ENCODE data around the gene PARD3.

Gene PARD3

DNA sequence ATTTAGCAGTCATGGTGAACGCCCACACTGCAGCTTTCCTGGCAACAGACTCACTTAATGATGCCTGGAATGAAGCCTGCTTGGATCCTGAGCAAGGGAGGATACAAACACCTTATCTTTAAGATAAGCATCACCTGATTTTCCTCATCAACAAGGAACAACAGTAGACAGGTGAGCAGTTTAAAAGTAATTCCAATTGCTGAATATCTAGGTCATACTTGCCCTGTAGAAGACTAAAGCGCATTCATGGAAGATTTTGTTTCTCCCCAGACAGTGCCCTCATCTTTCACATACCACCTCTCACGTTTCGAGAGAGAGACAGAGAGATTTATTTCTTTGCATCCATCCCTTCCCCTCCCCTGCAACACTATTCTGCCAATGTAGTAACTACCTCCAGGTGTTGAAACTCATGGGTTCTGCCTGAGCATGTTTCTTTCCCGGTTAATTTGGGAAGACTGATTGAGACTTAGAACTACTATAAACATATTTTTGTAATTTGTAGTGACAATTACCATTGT is 660.7 kb downstream of the PARD3 start:
- no peak for DNase-seq (ENCODE audit: low read depth)
- H3K4me3 ChIP-seq (ENCODE audit: control insufficient read depth, low read depth, low read length): no peak overlapping the region
- TF ChIP-seq, protein P1, sequence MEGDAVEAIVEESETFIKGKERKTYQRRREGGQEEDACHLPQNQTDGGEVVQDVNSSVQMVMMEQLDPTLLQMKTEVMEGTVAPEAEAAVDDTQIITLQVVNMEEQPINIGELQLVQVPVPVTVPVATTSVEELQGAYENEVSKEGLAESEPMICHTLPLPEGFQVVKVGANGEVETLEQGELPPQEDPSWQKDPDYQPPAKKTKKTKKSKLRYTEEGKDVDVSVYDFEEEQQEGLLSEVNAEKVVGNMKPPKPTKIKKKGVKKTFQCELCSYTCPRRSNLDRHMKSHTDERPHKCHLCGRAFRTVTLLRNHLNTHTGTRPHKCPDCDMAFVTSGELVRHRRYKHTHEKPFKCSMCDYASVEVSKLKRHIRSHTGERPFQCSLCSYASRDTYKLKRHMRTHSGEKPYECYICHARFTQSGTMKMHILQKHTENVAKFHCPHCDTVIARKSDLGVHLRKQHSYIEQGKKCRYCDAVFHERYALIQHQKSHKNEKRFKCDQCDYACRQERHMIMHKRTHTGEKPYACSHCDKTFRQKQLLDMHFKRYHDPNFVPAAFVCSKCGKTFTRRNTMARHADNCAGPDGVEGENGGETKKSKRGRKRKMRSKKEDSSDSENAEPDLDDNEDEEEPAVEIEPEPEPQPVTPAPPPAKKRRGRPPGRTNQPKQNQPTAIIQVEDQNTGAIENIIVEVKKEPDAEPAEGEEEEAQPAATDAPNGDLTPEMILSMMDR (conservative IDR thresholded peaks at IDR 0.05; ENCODE audit: control insufficient read depth, insufficient read depth, low read depth, low read length): no peak

DNA sequence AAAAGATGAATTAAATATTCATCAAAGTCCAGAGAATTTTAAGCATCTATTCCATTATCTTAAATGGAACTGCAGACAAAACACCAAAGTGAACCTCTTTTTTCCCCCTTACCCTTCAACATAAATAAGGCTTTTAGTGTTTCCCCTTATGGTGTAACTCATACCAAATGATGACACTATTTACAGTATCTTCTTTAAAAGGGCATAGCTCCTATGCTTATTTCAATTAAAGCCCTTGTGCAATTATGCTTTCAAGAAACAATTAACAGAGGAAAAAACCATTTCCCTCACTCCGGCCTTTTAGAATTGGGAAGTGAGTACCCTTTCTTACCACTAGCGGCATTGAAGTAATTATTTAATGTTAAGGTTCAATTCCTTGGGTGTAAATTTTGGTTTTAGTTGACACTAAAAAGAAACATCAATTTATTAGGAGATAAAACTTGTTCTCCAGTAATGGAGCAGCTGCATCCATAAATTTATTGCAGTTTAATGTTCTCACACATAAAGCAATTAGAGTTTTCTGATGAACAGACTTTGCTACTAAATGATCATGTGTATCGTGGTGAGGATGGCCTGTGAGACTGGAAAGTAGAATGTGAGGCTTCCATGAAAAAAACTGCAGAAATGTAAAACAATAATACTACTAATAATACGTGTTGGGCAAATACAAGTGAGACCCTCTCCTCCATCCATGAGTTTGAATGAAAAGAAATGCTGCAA is 661.3 kb downstream of the PARD3 start:
- TF ChIP-seq, protein P1 (conservative IDR thresholded peaks at IDR 0.05; ENCODE audit: control insufficient read depth, insufficient read depth, low read depth, low read length): no peak
- H3K4me3 ChIP-seq (ENCODE audit: control insufficient read depth, low read depth, low read length): no peak overlapping the region
- no peak for DNase-seq (ENCODE audit: low read depth)

DNA sequence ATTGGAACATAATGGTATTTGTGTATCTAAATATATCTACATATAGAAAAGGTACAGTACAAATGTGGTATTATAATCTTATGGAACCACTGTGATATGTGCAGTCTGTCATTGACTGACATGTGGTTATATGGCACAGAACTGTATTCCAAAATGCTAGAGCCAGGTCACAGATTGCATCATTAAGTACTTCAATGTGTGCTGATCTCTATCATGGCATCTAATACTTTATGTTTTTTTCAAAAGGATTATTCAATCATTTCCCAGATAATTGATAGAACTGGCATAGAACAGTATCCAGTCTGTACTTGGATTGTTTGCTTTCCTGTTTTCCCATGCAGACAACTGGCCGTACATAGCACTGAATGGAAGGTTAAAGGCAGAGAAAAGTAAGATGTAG is 662.7 kb downstream of the PARD3 start:
- TF ChIP-seq, protein P1 (conservative IDR thresholded peaks at IDR 0.05; ENCODE audit: control insufficient read depth, insufficient read depth, low read depth, low read length): no peak
- no peak for DNase-seq (ENCODE audit: low read depth)

DNA sequence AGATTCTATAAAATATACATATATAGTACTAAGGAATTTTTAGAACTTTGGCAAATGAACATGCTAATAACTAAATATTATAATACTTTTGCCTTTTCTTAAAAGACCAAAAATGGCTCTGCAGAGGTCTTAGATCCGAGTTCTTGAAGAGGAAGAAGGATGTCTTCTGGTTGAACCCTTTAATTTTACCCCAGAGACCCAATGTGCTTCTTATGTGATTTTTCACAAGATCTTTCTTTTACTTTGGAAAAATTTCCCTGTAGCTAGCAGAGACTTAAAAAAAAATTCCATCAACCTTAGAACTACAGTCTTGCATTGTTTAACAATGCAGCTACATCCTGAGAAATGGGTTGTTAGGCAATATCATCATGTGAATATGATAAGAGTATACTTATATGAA is 663.2 kb downstream of the PARD3 start:
- no peak for DNase-seq (ENCODE audit: low read depth)
- H3K4me3 ChIP-seq (ENCODE audit: control insufficient read depth, low read depth, low read length): no peak overlapping the region
- TF ChIP-seq, protein P1 (conservative IDR thresholded peaks at IDR 0.05; ENCODE audit: control insufficient read depth, insufficient read depth, low read depth, low read length): no peak

More for the DNA sequence above, 662.7 kb downstream of the PARD3 start:
- H3K4me3 ChIP-seq (ENCODE audit: control insufficient read depth, low read depth, low read length): no peak overlapping the region

DNA sequence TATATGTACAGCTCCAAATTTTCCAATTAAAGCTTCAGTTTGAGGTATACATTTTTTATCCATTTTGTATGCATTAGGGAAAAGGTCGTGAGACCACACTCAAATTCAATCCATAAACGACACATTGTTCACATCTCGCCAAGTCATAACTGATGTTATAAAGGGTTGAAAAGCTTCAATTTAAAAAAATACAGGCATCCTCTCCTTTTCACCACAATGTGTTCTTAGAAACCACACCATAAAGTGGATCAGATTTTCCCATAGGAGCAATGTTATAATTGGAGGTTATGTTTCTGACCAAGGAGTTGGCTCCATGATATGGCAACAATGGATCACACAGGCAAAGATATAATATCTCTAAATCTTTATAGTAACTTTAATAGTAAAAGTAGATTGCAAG is 663.6 kb downstream of the PARD3 start:
- no peak for DNase-seq (ENCODE audit: low read depth)
- TF ChIP-seq, protein P1 (conservative IDR thresholded peaks at IDR 0.05; ENCODE audit: control insufficient read depth, insufficient read depth, low read depth, low read length): no peak
- H3K4me3 ChIP-seq (ENCODE audit: control insufficient read depth, low read depth, low read length): no peak overlapping the region

DNA sequence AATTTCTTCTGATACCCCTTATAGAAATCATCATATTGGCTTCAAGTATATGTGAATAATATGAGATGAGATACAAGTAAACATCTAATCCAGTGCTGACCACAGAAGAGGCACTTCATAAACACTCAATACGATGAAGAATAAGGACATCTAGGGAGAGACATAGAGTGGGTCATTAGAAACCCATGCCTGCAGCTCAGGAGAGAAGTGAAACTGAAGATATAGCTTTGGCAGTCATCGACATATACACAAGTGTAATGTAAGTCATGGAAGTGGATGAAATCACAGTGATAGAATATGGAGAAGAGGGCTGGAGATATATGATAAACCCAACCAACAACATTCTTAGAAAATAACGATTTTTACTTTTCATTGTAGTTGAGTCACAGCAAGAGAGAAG is 665.0 kb downstream of the PARD3 start:
- no peak for DNase-seq (ENCODE audit: low read depth)
- no peak overlapping the region for H3K4me3 ChIP-seq (ENCODE audit: control insufficient read depth, low read depth, low read length)
- TF ChIP-seq, protein P1 (conservative IDR thresholded peaks at IDR 0.05; ENCODE audit: control insufficient read depth, insufficient read depth, low read depth, low read length): no peak

Data from fibroblast of mammary gland (primary cell).